Astrocyte of the spinal cord (primary cell): ENCODE results near the gene CCDC107.

Source experiments
- DNase-seq: peaks from one replicate; pipeline ENCODE4 v3.0.0; 2011; ENCODE audit warnings: low read depth, low spot score
- H3K4me3 ChIP-seq: 2 replicates; pipeline ENCODE4 v1.5.1; 2011; ENCODE audit warnings: low read depth, mild to moderate bottlenecking, low read length, moderate library complexity
- in situ Hi-C: cut with HindIII; loops from 2 replicates; pipeline ENCODE4 v1.10.0; 2017; ENCODE audit warnings: low sequenced_read_pairs
- TF ChIP-seq, protein P1 (sequence below): IDR thresholded peaks from 2 replicates; pipeline ENCODE4 v1.5.1; 2012; ENCODE audit warnings: low read depth, mild to moderate bottlenecking, low read length, inconsistent platforms

CCDC107 gene

DNA sequence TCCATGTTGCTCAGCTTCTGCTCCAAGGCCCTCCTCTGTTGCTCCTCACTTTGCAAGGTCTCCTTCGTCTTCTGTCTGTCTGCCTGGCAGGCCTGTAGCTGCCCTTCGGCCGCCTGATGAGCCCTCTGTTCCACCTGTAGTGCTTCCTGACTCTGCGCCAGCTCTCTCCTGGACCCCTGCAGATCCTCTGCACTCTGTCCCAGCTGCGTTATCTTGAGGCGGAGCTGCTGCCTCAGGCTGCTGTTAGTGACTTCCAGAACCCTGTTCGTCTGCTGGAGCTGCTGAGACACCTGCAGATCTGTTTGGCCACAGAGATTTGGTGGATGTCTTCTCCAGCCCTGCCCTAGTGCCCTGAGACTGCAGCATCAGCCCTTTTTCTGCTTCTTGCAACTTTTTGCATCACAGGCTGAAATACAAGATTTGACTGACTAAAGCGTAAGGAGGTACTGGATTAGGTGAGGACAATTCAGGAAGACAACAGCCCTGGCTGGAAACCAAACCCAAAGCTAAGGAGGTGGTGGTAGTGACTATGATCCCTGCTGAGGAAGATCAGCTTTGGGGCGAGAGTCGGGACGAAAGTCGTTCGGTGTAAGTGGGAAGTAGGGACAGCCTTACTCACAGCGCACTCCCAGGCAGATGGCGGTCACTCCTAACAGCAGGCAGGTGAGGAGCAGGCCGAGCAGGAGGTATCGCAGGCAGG lies 42.0 kb upstream of the CCDC107 start:
- DNase-seq, result no peak
- TF ChIP-seq, protein P1, sequence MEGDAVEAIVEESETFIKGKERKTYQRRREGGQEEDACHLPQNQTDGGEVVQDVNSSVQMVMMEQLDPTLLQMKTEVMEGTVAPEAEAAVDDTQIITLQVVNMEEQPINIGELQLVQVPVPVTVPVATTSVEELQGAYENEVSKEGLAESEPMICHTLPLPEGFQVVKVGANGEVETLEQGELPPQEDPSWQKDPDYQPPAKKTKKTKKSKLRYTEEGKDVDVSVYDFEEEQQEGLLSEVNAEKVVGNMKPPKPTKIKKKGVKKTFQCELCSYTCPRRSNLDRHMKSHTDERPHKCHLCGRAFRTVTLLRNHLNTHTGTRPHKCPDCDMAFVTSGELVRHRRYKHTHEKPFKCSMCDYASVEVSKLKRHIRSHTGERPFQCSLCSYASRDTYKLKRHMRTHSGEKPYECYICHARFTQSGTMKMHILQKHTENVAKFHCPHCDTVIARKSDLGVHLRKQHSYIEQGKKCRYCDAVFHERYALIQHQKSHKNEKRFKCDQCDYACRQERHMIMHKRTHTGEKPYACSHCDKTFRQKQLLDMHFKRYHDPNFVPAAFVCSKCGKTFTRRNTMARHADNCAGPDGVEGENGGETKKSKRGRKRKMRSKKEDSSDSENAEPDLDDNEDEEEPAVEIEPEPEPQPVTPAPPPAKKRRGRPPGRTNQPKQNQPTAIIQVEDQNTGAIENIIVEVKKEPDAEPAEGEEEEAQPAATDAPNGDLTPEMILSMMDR, result no peak
- in situ Hi-C loops, result no loop called here
- H3K4me3 ChIP-seq, result no peak overlapping the region

DNA sequence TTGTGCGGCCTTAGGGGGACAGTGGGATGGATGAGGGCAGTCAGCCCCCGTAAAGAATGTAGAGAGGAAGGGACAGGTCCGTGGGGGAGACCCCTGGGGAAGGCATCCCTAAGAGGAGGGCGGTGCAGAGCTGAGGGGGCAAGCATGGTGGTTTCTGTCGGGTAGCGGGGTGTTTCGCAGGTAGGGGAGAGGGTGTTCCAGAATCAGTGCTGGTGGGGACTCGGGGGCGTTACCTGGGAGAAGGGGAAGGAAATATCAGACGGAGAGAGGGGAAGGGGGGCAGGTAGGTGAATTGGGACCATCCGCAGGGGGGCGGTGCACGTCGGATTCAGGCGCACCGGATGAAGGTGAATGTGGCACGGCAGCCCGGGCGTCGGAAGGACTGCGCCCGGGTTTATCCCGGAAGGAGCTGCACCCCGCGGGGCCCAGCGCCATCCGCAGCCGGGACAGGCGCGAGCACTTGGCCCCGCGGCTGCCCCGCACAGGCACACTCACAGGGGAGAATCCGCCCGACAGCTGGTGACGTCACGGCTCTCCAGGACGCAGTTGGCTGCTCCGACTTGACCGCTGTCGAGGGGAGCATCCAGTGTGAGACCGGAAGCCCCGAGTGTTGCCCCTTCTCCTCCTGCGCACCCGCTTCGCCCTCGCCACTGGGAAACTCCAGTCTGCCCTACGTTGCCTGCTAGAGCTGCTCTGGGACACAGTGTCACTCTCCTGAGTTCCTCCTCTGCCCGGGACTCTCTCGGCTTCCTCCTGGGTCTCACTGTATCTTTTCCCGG lies 41.2 kb upstream of the CCDC107 start:
- in situ Hi-C loops, result no loop called here
- peak; percentile 27 for DNase-seq
- TF ChIP-seq, protein P1, result peak; percentile 0
- H3K4me3 ChIP-seq, result peak overlapping the region; percentile 24

DNA sequence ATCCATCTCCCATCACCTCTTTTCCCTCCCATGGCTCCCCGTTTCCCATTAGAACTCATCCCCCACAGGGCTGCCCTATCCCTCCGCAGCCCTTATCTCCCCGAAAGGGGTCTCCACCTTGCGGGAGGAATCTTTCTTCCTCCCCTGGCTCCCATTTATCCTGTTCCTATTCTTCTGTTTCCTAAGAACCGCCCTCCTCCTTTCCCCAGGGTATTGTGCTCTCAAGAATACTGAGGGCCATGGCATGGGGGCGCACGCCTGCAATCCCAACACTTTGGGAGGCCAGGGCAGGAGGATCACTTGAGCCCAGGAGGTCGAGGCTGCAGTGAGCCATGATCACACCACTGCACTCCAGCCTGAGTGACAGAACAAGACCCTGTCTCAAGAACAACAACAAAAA lies 40.5 kb upstream of the CCDC107 start:
- TF ChIP-seq, protein P1, result no peak
- H3K4me3 ChIP-seq, result no peak overlapping the region
- in situ Hi-C loops, result no loop called here
- no peak for DNase-seq

GRCh38 chr9:35618325-35618727 lies 39.8 kb upstream of the CCDC107 start, which contains the start of gene CD72:
CD72 (minus strand) TSS chr9:35618413; CDS start chr9:35618303, 110 bp downstream.
- H3K4me3 ChIP-seq, result peak within 1 kb of the TSS; percentile 24
- in situ Hi-C loops, result no loop called here
- TF ChIP-seq, protein P1, result no peak
- no peak for DNase-seq

GRCh38 chr9:35618854-35619799 lies 39.0 kb upstream of the CCDC107 start:
- DNase-seq, result no peak
- in situ Hi-C loops, result no loop called here
- no peak overlapping the region for H3K4me3 ChIP-seq
- TF ChIP-seq, protein P1, result no peak

- TF ChIP-seq, protein P1, result no peak
- H3K4me3 ChIP-seq, result no peak overlapping the region
- no peak for DNase-seq
- in situ Hi-C loops, result no loop called here
These were observed 38.3 kb upstream of the CCDC107 start for GRCh38 chr9:35619800-35620158.
